ENCODE measurements around the gene STAG3.
A peak's percentile ranks its signal among the peaks of the same experiment; 100 is the strongest.

Gene STAG3

DNA sequence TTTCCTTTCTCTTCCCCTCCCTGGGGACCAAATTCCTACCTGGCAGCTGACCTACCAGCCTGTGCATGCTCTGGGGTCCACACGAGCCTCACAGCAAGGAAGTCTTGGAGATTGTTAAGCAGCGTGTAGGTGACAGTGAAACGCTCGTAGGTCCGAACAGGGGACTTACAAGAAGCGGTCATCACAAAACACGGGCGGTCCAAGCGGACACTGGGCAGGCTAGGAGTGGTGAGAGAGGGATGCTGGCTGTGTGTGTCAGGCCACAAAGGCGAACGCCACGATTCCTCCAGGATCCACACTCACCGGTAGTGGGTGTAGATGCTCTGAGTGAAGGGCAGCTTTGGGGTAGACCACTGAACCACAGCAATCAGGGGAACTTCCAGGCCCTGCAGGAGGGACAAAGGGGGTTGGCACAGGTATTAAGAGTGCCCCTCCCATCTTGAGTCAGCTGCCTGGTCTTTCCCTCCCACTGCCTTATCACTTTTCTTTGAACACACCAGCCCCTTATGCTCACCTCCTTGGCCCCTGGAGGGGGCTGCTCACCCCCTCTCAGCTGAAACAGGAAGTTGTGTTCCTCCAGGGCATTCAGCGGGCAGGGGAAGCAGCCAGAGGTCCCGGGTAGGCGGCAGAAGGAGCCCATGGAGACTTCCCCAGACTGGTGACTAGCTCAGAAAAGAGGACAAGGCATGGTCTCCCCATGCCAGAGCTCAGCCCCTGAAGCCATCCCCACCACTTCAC is 21.2 kb upstream of the STAG3 start:
- no peak for DNase-seq

GRCh38 chr7:100157069-100157333 is 20.7 kb upstream of the STAG3 start:
- DNase-seq, result no peak

DNA sequence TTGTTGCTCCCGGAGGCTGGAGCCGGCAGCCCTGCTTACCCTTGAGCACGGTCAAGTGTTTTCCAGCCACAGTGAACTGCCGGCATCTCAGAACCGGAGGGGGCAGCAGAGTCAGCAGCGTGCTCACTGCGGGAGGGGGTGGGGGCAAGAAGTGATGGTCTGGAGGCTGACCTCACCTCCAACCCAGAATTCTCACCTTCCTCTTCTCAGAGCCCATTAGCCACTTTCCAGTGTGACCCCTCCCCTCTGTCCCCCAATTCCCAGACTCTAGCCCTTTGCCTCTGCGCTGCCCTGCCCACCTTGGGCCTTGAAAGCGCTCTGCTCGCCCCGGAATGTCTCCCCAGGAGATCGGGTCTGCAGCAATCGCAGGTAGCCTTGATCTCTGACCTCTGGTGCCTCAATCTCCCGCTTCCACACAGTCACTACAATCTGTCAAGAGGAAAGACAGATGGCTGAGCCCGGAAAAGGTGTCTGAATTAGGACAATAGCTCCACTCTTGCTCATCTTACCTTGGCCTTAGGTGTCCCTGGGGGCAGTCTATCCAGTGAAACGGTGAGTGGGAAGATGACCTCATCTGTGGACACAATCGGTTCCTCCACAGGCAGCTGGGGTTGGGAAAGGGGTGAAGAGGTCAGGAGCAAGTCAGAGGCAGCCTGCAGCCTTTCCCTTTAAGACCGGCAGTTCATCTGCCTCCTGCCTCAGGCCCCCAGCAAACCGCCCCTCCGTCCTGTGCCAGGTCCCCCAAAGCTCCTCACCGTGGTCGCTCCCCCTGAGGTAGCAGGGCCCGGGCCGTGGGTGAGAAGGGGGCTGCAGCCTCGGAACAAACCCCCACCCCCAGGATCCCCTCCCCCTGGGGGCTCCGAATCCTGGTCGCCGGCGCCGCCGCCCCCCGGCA is 20.1 kb upstream of the STAG3 start:
- DNase-seq, result no peak

DNA sequence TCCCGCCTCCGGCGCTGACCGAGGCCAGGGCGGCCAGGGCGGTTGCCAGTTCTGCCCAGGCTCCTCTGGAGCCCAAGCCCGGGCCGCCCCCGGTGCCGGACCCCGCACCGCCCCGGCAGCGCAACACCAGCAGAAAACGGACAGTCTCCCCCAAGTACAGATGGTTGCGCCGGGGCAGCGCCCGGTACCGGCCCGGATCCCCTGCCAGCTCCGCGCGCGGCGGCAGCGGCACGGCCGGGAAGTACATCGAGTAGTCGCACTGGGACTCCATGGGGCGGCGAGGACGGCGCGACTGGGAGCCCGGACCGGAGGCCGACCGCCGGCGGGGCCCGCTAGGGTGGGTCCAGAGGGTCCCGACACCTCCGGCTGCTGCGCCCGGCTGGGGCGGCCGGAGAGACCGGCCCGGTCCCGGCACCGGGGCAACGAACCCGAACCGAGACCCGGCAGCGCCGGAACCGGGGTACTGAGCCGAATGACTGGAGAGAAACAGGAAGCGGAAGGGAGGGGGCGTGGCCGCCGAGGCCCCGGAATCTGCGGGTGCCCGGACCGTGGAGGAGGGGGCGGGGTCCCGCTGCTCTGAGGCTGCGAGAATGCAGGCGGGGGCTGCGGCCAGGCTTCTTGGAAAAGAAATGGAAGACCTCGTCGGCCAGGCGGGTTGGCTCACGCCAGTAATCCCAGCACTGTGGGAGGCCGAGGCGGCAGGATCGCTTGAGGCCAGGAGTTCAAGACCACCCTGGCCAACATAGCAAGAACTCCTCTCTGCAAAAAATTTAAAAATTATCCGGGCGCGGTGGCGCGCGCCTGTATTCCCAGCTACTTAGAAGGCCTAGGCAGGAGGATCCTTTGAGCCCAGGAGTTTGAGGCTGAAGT is 19.3 kb upstream of the STAG3 start, which contains the start of gene TRAPPC14:
Gene TRAPPC14 (minus strand): TSS at position 495 of the 870 bp plus-strand sequence. CDS start 224 bp downstream, at position 271.
- DNase-seq, result peak; percentile 90 to 91

GRCh38 chr7:100159099-100159623 is 18.6 kb upstream of the STAG3 start:
- DNase-seq, result no peak

DNA sequence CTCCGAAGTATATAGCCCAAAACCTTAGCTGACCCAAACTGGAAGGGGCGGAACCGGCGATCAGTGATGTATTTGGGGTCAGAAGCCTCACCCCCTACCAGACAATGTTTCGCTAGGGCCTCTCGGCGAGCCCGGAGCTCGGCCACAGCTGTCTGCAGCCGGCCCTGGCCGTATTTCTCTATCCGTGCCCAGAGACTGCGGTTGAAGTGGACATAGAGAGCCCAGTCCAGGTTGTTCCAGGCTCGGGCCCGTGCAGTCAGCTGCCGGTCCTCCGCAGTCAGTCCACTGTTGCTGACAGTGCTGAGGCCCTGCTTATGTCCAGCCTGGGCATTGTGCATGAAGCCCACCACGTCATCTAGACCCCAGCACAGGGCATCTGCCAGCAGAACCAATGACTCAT is 17.7 kb upstream of the STAG3 start:
- no peak for DNase-seq

- DNase-seq, result no peak
Measured at GRCh38 chr7:100163006-100163531, 14.6 kb upstream of the STAG3 start.

- DNase-seq, result no peak
Measured at GRCh38 chr7:100163871-100164270, 13.8 kb upstream of the STAG3 start.

DNA sequence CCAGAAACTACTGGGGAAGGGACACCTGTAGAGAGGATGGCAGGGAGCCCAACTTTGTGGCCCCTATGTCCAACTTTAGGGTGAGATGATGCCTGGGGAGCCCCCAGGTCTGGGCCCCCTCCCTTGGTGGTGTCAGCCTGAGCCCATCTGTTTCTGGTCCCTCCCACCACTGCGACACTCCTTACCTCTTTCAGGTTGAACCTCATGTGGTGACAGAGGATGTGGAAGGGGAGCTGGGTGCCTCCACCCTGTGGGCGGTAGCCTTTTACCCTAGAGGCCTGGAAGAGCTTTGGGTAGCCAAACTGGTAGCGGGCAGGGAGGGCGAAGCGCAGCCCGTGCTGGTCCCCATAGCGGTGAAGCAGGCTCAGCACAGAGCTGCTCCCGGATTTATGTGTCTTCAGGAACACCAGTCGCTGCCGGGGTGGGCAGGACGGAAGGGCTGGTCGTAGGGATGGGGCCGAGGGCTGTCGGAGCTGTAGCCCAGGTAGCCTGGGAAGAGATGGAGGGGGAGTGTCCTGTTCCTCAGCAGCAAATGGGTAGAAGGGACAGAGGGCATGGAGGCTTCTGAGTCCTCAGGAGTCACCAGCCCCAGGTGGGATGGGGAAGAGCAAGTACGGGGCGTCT is 11.3 kb upstream of the STAG3 start:
- DNase-seq, result peak; percentile 32 to 34

DNA sequence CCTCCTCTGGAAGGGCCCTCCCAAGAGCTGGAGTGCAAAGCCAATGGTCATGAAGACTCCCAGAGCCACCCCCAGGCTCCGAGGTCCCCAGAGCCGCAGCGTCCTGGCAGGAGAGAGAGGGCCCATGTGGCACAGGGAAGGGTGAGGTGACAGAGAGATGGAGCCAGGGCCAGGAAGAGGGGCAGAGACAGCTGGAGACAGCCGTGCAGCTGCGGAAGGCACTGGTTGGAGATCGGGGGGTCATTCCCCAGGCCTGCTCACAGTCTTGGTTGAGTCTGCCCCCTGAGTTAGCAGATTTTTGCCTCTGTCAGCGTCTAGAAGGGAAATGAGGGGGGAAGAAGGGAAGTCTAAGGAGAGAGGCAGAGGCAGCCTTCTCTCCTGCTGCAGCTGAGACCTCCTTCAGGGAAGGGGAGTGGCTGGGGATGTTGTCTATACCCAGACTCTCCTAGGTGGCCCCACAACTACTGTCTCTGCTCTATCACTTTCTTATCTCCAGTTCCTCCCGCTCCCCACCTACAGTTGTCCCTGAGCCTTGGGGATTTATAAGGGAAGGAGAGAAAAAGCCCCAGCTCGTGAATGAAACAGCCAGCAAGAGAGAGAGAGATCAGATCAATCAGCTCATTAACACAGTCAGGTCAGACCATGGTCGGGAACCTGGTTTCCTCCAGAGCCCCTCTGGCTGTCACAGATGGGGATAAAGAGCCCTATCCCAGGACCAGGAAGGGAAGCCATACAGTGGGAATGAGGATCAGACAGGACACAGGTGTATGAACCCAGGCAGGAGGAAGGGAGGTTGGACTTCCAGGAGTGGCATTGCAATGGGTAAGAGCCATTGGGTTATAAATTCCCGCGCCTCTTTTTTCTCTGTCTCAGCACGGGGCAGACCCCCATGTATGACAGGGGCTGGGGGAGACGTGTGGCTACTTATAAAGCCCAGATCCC is 10.5 kb upstream of the STAG3 start:
- no peak for DNase-seq

DNA sequence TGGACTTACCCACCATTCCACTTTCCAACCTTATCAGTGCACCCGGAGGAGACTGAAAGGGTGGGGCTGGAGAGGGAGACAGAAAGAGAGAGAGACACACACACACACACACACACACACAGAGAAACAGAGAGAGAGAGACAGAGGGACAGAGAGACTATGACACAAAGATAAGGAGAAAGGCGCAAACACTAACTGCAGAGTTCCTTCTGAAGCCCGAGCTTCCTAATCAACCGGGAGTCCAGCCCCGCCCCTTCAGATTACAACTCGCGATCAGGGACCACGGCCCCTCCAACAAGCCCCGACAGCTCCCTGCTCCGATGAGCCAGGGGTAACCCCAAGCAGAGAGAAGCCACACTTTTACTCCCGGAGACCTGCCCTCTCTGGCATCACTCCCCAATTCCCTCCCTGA is 9.8 kb upstream of the STAG3 start:
- no peak for DNase-seq

DNA sequence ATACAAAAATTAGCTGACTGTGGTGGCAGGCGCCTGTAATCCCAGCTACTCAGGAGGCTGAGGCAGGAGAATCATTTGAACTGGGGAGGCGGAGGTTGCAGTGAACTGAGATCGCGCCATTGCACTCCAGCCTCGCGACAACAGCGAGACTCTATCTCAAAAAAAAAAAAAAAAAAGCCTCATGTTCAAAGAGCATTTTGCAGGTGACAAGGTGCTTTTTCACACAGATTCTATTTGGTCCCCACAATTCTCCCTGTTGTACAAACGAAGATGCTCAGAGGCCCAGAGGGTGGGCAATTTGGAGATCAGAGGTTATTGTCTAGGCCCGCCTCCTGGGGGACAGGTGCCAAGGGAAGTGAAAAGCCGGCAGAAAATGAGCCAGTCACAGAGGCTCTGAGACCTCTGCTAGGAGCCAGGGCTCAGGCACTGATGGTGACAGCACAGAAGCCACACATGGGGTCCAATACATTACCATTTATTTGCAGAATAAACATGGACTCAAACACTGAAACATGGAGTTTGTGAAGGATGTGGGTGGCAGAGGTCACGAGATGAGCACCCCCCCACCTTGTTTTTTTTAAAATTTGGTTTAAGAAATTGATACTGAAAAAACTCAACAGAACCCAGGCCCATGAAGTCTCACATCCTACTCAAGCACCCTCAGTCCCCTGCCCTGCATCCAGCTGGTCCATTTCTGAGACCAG is 8.4 kb upstream of the STAG3 start:
- no peak for DNase-seq

DNA sequence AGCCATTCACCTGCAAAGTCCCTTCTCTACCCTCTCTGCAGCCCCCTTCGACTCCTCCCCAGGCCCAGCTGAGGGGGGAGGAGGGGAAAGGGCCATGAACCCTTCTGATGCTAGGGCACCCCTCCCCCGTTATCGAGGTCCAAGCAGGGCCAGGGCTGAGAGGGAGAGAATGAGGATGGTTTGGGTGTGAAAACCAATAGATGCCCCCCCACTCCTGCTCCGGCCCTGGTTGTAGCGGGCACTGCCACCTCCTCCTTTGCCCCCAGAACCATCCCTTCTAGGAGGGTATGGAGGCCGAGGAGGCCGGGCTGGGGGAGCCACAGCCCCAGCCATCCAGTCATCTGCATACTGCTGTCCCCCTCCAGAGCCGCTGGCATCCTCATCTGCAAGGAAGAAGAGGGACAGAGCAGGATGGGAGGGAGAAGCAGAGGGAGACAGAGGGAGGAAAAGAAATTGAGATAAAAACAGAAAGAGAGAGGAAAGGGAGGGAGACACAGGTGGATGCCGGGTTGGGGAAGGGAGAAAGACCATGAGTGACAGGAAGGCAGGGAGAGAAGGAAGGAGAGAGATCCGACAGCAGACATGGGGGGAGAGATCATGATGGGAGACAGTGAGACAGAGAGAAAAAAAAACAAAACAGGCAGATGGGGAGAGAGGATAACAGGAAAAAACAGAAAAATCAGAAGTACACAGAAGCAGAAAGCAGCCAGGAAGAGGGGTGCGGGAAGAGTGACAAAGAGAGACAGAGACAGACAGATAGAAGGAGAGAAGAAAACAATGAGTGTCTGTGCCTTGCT is 7.4 kb upstream of the STAG3 start:
- no peak for DNase-seq

DNA sequence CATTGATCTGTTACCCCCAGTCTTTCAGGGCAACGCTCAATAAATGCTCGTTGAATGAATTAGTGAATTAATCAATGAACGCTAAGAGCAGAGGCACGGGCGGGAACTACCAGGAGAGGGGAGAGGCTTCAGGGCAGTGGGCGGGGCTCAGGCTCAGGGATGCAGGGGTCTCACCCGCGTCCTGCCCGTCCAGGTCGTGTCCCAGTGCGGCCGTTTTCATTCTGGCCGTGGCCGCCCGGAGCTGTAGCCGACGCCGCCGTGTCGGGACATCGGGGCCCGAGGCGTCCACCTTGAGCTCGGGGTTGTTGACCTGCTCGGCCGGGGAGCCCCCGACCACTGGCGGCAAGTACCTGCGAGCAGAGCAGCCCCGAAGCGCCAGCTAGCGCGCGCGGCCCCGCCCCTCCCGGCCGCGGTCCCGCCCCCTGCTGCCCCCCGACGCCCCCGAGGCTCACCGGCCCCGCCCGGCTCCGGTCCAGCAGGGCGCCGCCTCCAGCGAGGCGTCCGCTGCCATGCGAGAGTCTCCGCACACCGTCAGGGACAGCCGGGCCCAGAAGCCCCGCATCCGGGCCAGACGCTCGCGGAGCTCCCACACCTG is 6.5 kb upstream of the STAG3 start:
- no peak for DNase-seq

- DNase-seq, result no peak
Measured at GRCh38 chr7:100171840-100172239, 5.9 kb upstream of the STAG3 start.

- DNase-seq, result no peak
Measured at GRCh38 chr7:100173806-100174495, 3.8 kb upstream of the STAG3 start.

GRCh38 chr7:100174582-100174981 is 3.1 kb upstream of the STAG3 start:
- no peak for DNase-seq

DNA sequence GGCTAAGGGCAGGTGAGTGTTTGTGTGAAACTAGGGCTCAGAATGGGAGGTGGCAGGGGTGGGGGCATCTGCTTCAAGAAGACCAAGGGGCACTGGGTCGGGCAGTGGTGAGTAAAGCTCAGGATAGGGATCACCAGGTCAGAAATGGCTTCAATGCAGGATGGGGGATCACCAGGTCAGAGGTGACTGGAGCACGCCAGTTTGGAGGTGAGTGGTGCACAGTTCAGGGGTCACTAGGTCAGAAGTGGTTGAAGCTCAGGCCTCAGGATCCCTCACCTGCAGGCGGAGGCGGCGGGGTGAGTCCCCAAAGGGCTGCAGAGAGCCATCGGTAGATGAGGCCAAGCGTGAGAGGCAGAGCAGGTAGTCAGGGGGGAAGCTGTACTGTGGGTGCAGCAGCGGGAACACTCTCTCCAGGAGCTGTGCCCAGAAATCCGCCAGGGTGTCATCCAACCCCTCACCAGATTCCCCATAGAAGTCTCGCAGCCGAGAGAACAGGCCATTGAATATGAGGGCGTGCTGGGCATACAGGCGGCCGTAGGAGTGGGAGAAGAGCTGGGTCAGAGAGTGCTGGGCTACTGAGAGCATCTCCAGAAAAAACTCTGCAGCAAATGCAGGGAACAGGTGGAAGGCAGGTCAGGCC is 2.3 kb upstream of the STAG3 start:
- no peak for DNase-seq

All from activated CD4-positive, alpha-beta T cell treated with anti-CD3 and anti-CD28 coated beads, Interleukin-2, amount 50 U/mL, for 4 hours (primary cell).